DMS114 treated with DMSO at 0.1 percent for 48 hours (cell line): ENCODE measurements around the gene LCN6.
"Not testable (repeated sequence)": the region's sequence is repeated elsewhere in the genome, so short reads cannot be mapped to it uniquely, and the experiment has no call there.

Experiments
- DNase-seq: peaks from one replicate; lab custom pipeline; 2025; ENCODE audit not compliant: unreplicated experiment; lab: John Stamatoyannopoulos, UW

LCN6 gene

GRCh38 chr9:136760424-136760823 is 12.1 kb upstream of the LCN6 start:
- no peak for DNase-seq

- DNase-seq, result no peak
Observed at GRCh38 chr9:136759436-136760325, 11.4 kb upstream of the LCN6 start.

- DNase-seq, result no peak
Observed at GRCh38 chr9:136759001-136759400, 10.7 kb upstream of the LCN6 start.

GRCh38 chr9:136757751-136758140 is 9.4 kb upstream of the LCN6 start:
- DNase-seq, result no peak

GRCh38 chr9:136757328-136757727 is 9.0 kb upstream of the LCN6 start:
- DNase-seq, result no peak

GRCh38 chr9:136756836-136757235 is 8.5 kb upstream of the LCN6 start:
- DNase-seq, result no peak

GRCh38 chr9:136756134-136756438 is 7.8 kb upstream of the LCN6 start:
- DNase-seq, result no peak

- not testable (repeated sequence) for DNase-seq
Observed at GRCh38 chr9:136755302-136756133, 7.2 kb upstream of the LCN6 start.

GRCh38 chr9:136754626-136755301 is 6.4 kb upstream of the LCN6 start:
- DNase-seq, result no peak

GRCh38 chr9:136754059-136754572 is 5.8 kb upstream of the LCN6 start:
- DNase-seq, result no peak

GRCh38 chr9:136753371-136754058 is 5.2 kb upstream of the LCN6 start:
- no peak for DNase-seq

- no peak for DNase-seq
Observed at GRCh38 chr9:136751814-136752213, 3.5 kb upstream of the LCN6 start.

GRCh38 chr9:136751244-136751643 is 2.9 kb upstream of the LCN6 start:
- no peak for DNase-seq

- no peak for DNase-seq
Observed at GRCh38 chr9:136750526-136750925, 2.2 kb upstream of the LCN6 start.

- no peak for DNase-seq
Observed at GRCh38 chr9:136748666-136749611, 614 bp upstream of the LCN6 start.

GRCh38 chr9:136747161-136748060 is 914 bp downstream of the LCN6 start:
- no peak for DNase-seq

GRCh38 chr9:136746621-136747020 is 1.7 kb downstream of the LCN6 start:
- DNase-seq, result no peak

- DNase-seq, result no peak
Observed at GRCh38 chr9:136746155-136746490, 2.2 kb downstream of the LCN6 start.
